GM12878 (cell line): ENCODE data around the gene ABITRAM. TPM values are rescaled to one million over a fixed set of nuclear protein-coding genes. Genes with fewer than 3 reads are reported as not detected.
A peak's percentile ranks its signal among the peaks of the same experiment; 100 is the strongest.

Experiments used
- ATAC-seq: fragments of 200-7000 bp; cut with Tn5 transposase; 3 replicates; pipeline ENCODE4 v1.9.1; 2020; ENCODE audit warnings: mild to moderate bottlenecking, moderate library complexity
- BruUV-seq: library from RNA; stranded (reverse); fragments of 400-500 nt; replicated peaks from 2 replicates; lab custom pipeline; 2021; lab: Mats Ljungman, UMichigan
- CTCF ChIA-PET: fragments of 300-600 bp; sonication (Branson Sonifier 250); formaldehyde crosslinking; extraction: SDS; loops from one replicate; lab custom pipeline; 2021; ENCODE audit warnings: inconsistent platforms; lab: Yijun Ruan, JAX
- POLR2A ChIA-PET: fragments of 350-600 bp; formaldehyde crosslinking; extraction: SDS; loops from one replicate; lab custom pipeline; 2021; ENCODE audit warnings: inconsistent platforms; lab: Charles Lee
- RAD21 ChIA-PET: fragments of 300-600 bp; sonication (Branson Sonifier 250); formaldehyde crosslinking; loops from one replicate; lab custom pipeline; 2023; ENCODE audit warnings: antibody characterized with exemption; ENCODE audit not compliant: unreplicated experiment; lab: Charles Lee
- SMC1A ChIA-PET: fragments of 300-600 bp; sonication (Branson Sonifier 250); formaldehyde crosslinking; loops from one replicate; lab custom pipeline; 2023; ENCODE audit not compliant: unreplicated experiment, uncharacterized antibody; lab: Charles Lee
- DNase-seq: peaks from one replicate; pipeline ENCODE4 v3.0.0-alpha.2; 2011; ENCODE audit warnings: low read depth, low spot score
- FAIRE-seq: peaks from 3 replicates; lab custom pipeline; 2011; peaks lifted over from hg19 to GRCh38; lab: Jason Lieb, UNC
- H2AFZ ChIP-seq: 2 replicates; pipeline ENCODE4 v1.6.0; 2011; ENCODE audit warnings: low read depth, low read length, control low read depth; ENCODE audit not compliant: control insufficient read depth
- H3K27ac ChIP-seq: 2 replicates; pipeline ENCODE4 v1.5.1; 2011; ENCODE audit warnings: control low read depth; ENCODE audit not compliant: control insufficient read depth, insufficient read depth
- H3K27me3 ChIP-seq, 2 experiments: replicated peaks in 1 of 2; 2 replicates each; pipeline versions ENCODE4 v1.6.0 to v1.6.1; 2011; ENCODE audit warnings: low read length in 1 of 2; ENCODE audit not compliant: control insufficient read depth in 2 of 2, insufficient read depth in 2 of 2
- H3K36me3 ChIP-seq, 2 experiments: 2 replicates each; pipeline ENCODE4 v1.5.1; 2011; ENCODE audit warnings: low read length in 1 of 2; ENCODE audit not compliant: control insufficient read depth in 2 of 2, insufficient read depth in 2 of 2
- H3K4me1 ChIP-seq: 2 replicates; pipeline ENCODE4 v1.6.1; 2011; ENCODE audit warnings: mild to moderate bottlenecking, low read length, moderate library complexity, mixed read lengths; ENCODE audit not compliant: control insufficient read depth, insufficient read depth
- H3K4me2 ChIP-seq: 2 replicates; pipeline ENCODE4 v1.6.0; 2011; ENCODE audit warnings: control low read depth; ENCODE audit not compliant: control insufficient read depth, insufficient read depth
- H3K4me3 ChIP-seq: fragments of 200-600 bp; sonication (generic); 2 replicates; pipeline ENCODE4 v1.5.1; 2016
- H3K79me2 ChIP-seq: 2 replicates; pipeline ENCODE4 v1.6.0; 2011; ENCODE audit warnings: low read length; ENCODE audit not compliant: control insufficient read depth, insufficient read depth
- H3K9ac ChIP-seq: 2 replicates; pipeline ENCODE4 v1.8.0; 2011; ENCODE audit warnings: low read length, control low read depth, mixed read lengths; ENCODE audit not compliant: control insufficient read depth, insufficient read depth
- H3K9me3 ChIP-seq: replicated peaks from 3 replicates; pipeline ENCODE4 v1.5.1; 2011; ENCODE audit warnings: mild to moderate bottlenecking, low read length; ENCODE audit not compliant: control insufficient read depth, insufficient read depth
- H4K20me1 ChIP-seq: 2 replicates; pipeline ENCODE4 v1.6.0; 2011; ENCODE audit not compliant: control insufficient read depth, insufficient read depth
- BCL3 ChIP-seq: IDR thresholded peaks from 2 replicates; pipeline ENCODE4 v1.6.1; 2011; ENCODE audit warnings: borderline replicate concordance, low read depth, mild to moderate bottlenecking, moderate library complexity, low read length; ENCODE audit not compliant: insufficient read depth, poor library complexity, severe bottlenecking
- BRCA1 ChIP-seq: IDR thresholded peaks from 2 replicates; pipeline ENCODE4 v1.6.1; 2011; ENCODE audit warnings: low read depth, low read length, improper control_type of control experiment
- CREM ChIP-seq: IDR thresholded peaks from 2 replicates; pipeline ENCODE4 v1.6.1; 2014; ENCODE audit warnings: antibody characterized with exemption, low read depth
- CTCF ChIP-seq, 3 experiments: IDR thresholded peaks in 2 of 3; conservative IDR thresholded peaks in 1 of 3; 2 replicates each; pipeline ENCODE4 v1.5.1; 2011; ENCODE audit warnings: low read depth in 3 of 3, low read length in 3 of 3, mild to moderate bottlenecking in 3 of 3, control low read depth in 2 of 3, moderate library complexity in 2 of 3, inconsistent platforms in 1 of 3, mixed read lengths in 1 of 3; ENCODE audit not compliant: control insufficient read depth in 2 of 3, insufficient read depth in 1 of 3; ENCODE audit errors: extremely low read depth in 1 of 3
- CUX1 ChIP-seq: IDR thresholded peaks from 2 replicates; pipeline ENCODE4 v1.6.1; 2012; ENCODE audit warnings: improper control_type of control experiment, low read depth, low read length; ENCODE audit not compliant: insufficient replicate concordance
- EP300 ChIP-seq, 2 experiments: fragments of 150-350 bp in 1 of 2; IDR thresholded peaks; 2 replicates each; pipeline ENCODE4 v1.6.1; 2011 to 2012; ENCODE audit warnings: low read depth in 2 of 2, low read length in 2 of 2, borderline replicate concordance in 1 of 2, improper control_type of control experiment in 1 of 2, inconsistent platforms in 1 of 2; ENCODE audit not compliant: control insufficient read depth in 1 of 2
- FOS ChIP-seq: IDR thresholded peaks from 3 replicates; pipeline ENCODE4 v1.6.1; 2011; ENCODE audit warnings: borderline replicate concordance; ENCODE audit not compliant: insufficient read length; ENCODE audit errors: extremely low read depth
- FOXK2 ChIP-seq: fragments of 450-650 bp; IDR thresholded peaks from 2 replicates; pipeline ENCODE4 v1.6.1; 2017; ENCODE audit warnings: mild to moderate bottlenecking, moderate library complexity
- MTA3 ChIP-seq: IDR thresholded peaks from 2 replicates; pipeline ENCODE4 v1.6.1; 2012; ENCODE audit warnings: low read length, inconsistent platforms, borderline replicate concordance
- RAD21 ChIP-seq: IDR thresholded peaks from 2 replicates; pipeline ENCODE4 v1.6.1; 2011; ENCODE audit warnings: mild to moderate bottlenecking, low read depth, low read length, moderate library complexity; ENCODE audit not compliant: insufficient read depth
- RFX5 ChIP-seq: IDR thresholded peaks from 2 replicates; pipeline ENCODE4 v1.6.1; 2011; ENCODE audit warnings: low read depth, low read length, improper control_type of control experiment
- SP1 ChIP-seq: IDR thresholded peaks from one replicate; pipeline ENCODE4 v1.6.1; 2011; ENCODE audit warnings: low read depth, low read length
- SUPT20H ChIP-seq: IDR thresholded peaks from 2 replicates; pipeline ENCODE4 v1.6.1; 2011; ENCODE audit warnings: low read depth, mild to moderate bottlenecking, low read length, moderate library complexity, borderline replicate concordance; ENCODE audit not compliant: control insufficient read depth
- TCF12 ChIP-seq: IDR thresholded peaks from 2 replicates; pipeline ENCODE4 v1.6.1; 2011; ENCODE audit warnings: low read depth, mild to moderate bottlenecking, low read length
- USF2 ChIP-seq: IDR thresholded peaks from 2 replicates; pipeline ENCODE4 v1.6.1; 2011; ENCODE audit warnings: low read depth, low read length, improper control_type of control experiment, borderline replicate concordance
- in situ Hi-C: fragments of 300-500 bp; cut with MboI; formaldehyde crosslinking; loops from 9 replicates; pipeline ENCODE4 v1.14.3; 2018; ENCODE audit warnings: mixed read lengths
- intact Hi-C: fragments of 100-400 bp; cut with micrococcal nuclease; formaldehyde crosslinking; loops from one replicate; pipeline ENCODE4 v1.14.2; 2022; ENCODE audit not compliant: unreplicated experiment
- polyA plus RNA-seq, 11 experiments: library from polyadenylated mRNA; depleted of rRNA in 4 of 11; unstranded in 6 of 11; stranded (reverse) in 5 of 11; fragments of >200 nt; fragmentation: Nextera tagmentation in 4 of 11; fragmentation: Illumina TruSeq in 1 of 11; extraction: Ambion mirVana in 4 of 11; extraction: Trizol in 1 of 11; gene quantifications; 1 replicate in 1 of 11; 2 replicates in 10 of 11; pipeline versions ENCODE4 v1.2.1 to v1.2.3, GENCODE V29; 2011 to 2016; ENCODE audit warnings: inconsistent platforms in 2 of 11, missing spikeins in 2 of 11, low read depth in 1 of 11
- total RNA-seq, 4 experiments: library from RNA; depleted of rRNA in 3 of 4; stranded (reverse); fragments of >200 nt in 3 of 4; fragmentation: Illumina TruSeq in 1 of 4; extraction: Trizol in 1 of 4; gene quantifications; 2 replicates each; pipeline versions ENCODE4 v1.2.1 to v1.2.3, GENCODE V29; 2013 to 2021

Gene ABITRAM
- total and polyA plus RNA-seq, 10 of the 15 experiments (the other 5 are each of a cell fraction or from before 2014, with no cell fraction given) = 5.2 to 18.4 (median 10.6) TPM

- intact Hi-C loops = no loop called here
Observed at GRCh38 chr9:108967916-108968315, 33.7 kb downstream of the ABITRAM start.

More at GRCh38 chr9:108967916-108968315, 33.7 kb downstream of the ABITRAM start:
- H3K4me3 ChIP-seq = no peak overlapping the region
- no peak for DNase-seq
- ATAC-seq = no peak
- POLR2A ChIA-PET = no interaction called here
- RAD21 ChIA-PET = interaction anchor here (1.4 kb wide), 1 partner anchor 14 kb away, joined by 3 read pairs; no protein-coding TSS in a partner anchor
- no peak overlapping the region for H3K4me2 ChIP-seq
- H3K27me3 ChIP-seq = no peaks in the 10 kb centered on the region
- H3K4me1 ChIP-seq = no peaks in the 10 kb centered on the region
- no peaks in the 10 kb centered on the region for H3K36me3 ChIP-seq
- no peaks in the 10 kb centered on the region for H4K20me1 ChIP-seq
- H3K27ac ChIP-seq = no peak overlapping the region
- BruUV-seq = no TSS peak
- no peak overlapping the region for H3K9ac ChIP-seq
- in situ Hi-C loops = loop anchor here (5.0 kb wide), 1 partner anchor 49 kb away; no protein-coding TSS in a partner anchor
- SMC1A ChIA-PET = no interaction called here
- H3K9me3 ChIP-seq = no peaks in the 10 kb centered on the region; the same call in 2 of the 3 replicates
- no peaks in the 10 kb centered on the region for H3K79me2 ChIP-seq
- TF ChIP-seq CREM (no peak), USF2 (no peak), SUPT20H (no peak), TCF12 (no peak), MTA3 (no peak), CTCF (IDR thresholded peaks at IDR 0.05 in 2 of 3, conservative IDR thresholded peaks at IDR 0.05 in 1 of 3; ENCODE audit: control insufficient read depth in 2 of 3, extremely low read depth in 1 of 3, insufficient read depth in 1 of 3, low read depth in 3 of 3, low read length in 3 of 3) (no peak), SP1 (no peak), BRCA1 (no peak), EP300 (IDR thresholded peaks at IDR 0.05; ENCODE audit: borderline replicate concordance in 1 of 2, control insufficient read depth in 1 of 2, low read depth in 2 of 2, low read length in 2 of 2) (no peak), FOS (no peak), RFX5 (no peak), FOXK2 (no peak), RAD21 (no peak), BCL3 (no peak), CUX1 (no peak)
- peak; percentile 73 for FAIRE-seq
- H2AFZ ChIP-seq = no peak overlapping the region
- CTCF ChIA-PET = interaction anchor here (5.3 kb wide), 1 partner anchor 14 kb away, joined by 23 read pairs; no protein-coding TSS in a partner anchor
